ENCODE results near the gene TSPAN19.

GRCh38 chr12:85036234-85036707, at the start of gene TSPAN19, which contains the start of gene LRRIQ1:
- TF ChIP-seq, protein P1, sequence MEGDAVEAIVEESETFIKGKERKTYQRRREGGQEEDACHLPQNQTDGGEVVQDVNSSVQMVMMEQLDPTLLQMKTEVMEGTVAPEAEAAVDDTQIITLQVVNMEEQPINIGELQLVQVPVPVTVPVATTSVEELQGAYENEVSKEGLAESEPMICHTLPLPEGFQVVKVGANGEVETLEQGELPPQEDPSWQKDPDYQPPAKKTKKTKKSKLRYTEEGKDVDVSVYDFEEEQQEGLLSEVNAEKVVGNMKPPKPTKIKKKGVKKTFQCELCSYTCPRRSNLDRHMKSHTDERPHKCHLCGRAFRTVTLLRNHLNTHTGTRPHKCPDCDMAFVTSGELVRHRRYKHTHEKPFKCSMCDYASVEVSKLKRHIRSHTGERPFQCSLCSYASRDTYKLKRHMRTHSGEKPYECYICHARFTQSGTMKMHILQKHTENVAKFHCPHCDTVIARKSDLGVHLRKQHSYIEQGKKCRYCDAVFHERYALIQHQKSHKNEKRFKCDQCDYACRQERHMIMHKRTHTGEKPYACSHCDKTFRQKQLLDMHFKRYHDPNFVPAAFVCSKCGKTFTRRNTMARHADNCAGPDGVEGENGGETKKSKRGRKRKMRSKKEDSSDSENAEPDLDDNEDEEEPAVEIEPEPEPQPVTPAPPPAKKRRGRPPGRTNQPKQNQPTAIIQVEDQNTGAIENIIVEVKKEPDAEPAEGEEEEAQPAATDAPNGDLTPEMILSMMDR (IDR thresholded peaks at IDR 0.05) = no peak
- TF ChIP-seq POLR2A (IDR thresholded peaks at IDR 0.05) = no peak

All from right lobe of liver (tissue), 4 donors.